Eye (tissue), 1 donor: ENCODE results near the gene GAB3.
"Not testable (repeated sequence)": the region's sequence is repeated elsewhere in the genome, so short reads cannot be mapped to it uniquely, and the experiment has no call there.

Source experiments
- DNase-seq: peaks from one replicate; pipeline ENCODE4 v3.0.0-alpha.2; 2015

The GAB3 gene

GRCh38 chrX:154654925-154655324 is 96.0 kb downstream of the GAB3 start:
- DNase-seq = no peak

DNA sequence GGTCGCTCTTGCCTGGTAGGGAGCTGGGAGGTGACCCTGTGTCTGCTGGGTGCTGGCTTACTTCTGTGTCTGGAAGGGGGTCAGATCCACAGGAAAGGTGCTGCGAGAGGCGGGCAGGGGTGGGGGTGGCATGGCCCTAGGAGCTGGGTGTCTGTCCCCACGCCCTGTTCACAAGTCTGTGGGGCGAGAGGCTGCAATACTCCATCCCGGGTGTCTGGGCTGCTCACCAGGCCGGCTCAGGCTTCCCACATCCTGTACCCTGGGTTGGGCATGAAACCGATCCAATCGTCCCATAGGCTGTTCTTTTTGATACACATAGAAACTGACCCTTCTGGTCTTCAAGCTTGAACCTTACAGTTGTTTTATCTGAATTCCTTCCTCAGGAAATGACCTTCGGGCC is 96.5 kb downstream of the GAB3 start:
- no peak for DNase-seq

DNA sequence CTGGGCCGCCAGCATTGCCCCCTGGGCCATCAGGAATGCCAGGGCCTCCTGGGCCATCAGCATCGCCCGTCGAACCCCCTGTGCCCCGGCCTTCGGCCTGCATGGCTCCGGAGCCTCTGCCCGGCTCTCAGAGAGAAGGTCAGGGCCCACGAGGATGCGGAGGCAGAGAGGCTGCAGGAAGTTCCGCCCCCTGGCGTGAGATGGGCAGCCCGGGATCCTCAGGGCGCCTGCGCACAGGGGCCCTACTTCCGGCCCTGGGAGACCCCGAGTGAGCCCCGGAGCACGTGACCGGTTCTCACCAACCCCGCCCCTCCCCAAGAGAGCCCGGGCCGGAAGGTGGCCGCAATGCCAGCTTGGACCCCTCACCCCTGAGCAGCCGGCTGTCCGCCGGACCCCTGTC is 97.5 kb downstream of the GAB3 start, which contains the start of gene CTAG2:
TSS of gene CTAG2 (minus strand) at position 167 of the 400 bp plus-strand sequence. CDS start at position 103, 64 bp downstream.
- not testable (repeated sequence) for DNase-seq

DNA sequence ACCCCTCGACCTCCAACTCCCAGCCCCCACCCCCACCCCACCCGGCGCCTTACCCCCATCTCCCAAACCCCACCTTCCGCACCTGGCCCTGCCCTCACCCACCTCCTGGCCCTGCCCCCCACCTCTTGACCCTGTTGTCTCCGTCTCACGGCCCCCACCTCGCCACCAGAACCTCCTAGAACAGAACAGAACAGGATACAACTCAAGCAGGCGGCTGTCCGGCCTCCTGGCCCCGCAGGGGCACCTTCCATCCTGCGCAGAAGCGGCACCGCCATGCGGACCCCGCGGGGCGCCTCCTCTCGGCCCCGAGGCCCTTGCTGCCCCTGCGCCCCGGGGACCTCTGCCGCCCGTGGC is 97.9 kb downstream of the GAB3 start:
- DNase-seq = no peak

DNA sequence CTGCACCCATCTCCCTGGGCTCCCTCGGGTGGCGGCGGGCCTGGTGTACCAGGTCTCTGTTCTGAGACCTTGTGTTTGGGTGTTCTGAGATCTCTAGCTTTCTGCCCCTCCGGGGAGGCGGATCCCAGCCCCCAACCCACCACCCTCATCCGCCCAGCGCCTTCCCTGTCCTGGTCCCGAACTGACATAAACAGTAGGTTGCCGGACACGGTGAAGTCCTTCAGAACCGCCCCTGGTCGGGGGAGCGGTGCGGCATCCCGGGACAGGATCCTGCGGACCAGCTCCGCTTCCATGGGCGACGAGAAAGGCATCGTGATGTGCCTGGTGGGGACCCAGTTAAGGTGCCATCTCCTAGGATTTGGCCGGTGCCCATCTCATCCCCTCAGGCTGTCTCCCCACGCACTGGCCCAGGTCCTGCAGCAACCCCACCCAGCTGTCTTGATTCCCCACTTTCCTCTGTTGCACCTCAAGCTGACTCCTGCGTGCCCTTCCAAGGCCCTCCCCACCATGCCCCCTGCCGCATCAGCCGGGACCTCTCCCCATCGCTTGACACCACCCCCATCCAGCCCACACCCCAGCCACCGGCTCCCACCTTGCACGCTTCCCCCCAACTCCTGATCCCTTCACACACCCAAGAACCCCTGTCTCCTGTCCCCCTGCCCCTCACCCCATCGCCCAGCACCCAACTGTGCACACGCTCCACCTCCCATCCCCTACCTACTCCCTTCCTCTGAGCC is 98.4 kb downstream of the GAB3 start:
- no peak for DNase-seq

GRCh38 chrX:154650221-154650510 is 100.7 kb downstream of the GAB3 start:
- no peak for DNase-seq

DNA sequence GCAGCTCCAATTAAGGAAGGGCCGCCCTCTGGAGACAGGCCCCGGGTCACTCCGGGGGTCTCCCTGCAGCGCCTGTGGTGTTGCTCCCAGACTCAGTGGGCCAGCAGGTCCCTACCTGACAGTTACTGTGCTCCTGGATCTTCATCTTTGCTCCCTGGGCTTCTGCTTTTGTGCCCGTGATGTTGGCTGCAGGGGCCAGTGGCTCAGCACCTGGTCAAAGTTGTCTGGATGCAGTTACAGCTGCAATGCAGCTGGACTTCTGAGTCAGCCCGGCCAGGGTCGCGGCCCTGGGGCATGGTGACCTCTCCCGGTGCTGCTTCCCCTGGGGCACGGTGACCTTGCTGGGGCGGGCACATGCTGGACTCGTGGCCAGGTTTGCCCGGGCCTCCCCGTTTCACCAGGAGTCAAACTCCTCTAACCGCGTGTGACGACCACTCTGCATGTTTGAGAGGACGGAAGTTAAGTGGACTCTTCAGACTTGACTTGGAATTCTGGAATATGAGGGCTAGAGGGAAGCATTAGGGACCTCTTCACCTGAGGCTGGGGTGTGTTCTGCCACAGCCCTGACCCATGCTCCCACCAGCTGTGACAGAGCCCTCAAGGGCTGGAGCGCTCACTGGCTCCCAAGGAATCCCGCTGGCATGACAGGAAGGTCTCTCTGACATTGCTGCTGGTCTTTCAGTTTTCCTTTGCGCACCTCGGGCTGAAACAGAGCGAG is 101.2 kb downstream of the GAB3 start:
- no peak for DNase-seq

DNA sequence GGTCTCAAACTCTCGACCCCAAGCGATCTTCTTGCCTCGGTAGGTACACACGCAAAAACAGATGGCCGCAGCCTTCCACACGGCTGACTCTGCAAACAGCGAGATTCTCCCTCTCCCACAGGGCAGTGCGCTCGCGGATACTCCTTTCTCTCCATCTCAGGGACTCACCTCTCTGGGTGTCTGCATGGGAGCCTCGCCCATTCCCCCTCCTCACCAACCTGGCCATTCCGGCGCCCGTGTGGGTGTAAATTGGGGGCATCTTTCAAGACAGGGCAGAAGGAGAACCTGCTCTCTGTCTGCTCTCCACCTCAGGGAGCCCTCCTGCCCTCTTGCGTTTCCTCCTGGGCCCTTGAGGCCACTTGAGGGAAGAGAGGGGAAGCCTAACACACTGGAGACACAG is 101.9 kb downstream of the GAB3 start:
- peak; percentile 10 for DNase-seq

DNA sequence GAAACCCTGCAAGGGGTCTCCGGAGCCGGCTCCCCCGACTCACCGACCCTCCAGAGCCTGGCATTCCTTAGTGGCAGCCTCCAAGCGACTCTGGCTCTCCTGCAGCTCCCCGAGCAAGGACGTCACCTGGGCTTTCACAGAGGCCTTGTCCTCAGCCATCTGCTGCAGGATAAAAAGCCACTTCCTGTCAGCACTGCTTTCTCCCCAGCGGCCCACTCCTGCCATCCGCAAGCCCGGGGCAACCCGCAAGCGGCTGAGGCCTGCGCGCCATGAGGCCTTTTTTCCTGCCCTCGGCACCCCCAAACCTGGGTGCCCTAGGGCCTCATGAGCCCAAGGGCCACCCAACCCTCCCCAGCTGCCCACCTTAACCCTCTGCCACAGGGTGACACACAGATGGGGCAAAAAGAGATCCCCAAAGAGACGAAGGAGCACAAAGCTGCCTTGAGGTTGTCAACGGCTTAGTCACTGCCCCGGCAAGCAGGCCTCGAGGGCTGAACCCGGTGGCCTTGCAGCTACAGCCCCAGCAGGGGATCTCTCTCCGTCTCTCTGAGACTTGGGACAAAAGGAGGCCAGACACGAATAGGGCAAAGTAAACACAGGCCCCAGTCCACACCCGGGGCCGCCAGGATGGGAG is 105.0 kb downstream of the GAB3 start:
- DNase-seq = not testable (repeated sequence)

- DNase-seq = not testable (repeated sequence)
These were observed 107.2 kb downstream of the GAB3 start for GRCh38 chrX:154643708-154644107.

DNA sequence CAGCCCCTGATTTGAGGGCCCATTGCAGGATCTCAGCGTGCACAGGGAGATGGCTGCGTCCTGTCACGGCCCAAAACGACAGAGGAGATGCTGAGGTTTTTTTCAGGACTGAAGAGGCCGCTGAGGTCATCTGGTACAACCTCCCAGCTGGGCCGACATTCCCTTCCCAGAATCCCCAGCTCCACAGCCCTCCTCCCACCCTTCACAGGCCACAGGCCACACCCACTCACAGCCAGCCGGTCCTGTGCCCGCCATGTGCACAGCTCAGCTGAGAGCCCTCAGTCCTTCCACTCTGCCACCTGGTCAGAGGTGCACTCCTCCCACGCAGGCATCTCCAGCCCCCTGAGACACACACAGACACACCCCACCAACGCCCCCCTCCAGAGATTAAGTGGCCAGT is 109.1 kb downstream of the GAB3 start:
- DNase-seq = not testable (repeated sequence)

DNA sequence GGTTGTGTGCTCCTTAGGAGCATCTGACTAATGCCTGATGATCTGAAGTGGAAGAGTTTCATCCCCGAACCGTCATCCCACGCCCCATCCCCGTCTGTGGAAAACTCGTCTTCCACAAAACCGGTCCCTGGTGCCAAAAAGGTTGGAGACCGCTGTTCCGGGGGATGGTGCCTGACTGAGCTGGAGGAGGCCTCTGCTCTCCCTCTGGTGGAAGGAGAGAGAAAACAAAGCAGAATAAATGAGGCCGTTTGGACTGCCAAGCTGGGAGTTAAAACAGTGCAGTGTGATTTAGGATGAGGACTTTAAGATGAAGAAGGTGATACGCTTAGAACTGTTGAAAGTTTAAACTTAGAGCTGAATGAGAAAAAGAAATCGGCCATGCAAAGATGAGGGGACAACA is 117.2 kb downstream of the GAB3 start:
- DNase-seq = not testable (repeated sequence)

DNA sequence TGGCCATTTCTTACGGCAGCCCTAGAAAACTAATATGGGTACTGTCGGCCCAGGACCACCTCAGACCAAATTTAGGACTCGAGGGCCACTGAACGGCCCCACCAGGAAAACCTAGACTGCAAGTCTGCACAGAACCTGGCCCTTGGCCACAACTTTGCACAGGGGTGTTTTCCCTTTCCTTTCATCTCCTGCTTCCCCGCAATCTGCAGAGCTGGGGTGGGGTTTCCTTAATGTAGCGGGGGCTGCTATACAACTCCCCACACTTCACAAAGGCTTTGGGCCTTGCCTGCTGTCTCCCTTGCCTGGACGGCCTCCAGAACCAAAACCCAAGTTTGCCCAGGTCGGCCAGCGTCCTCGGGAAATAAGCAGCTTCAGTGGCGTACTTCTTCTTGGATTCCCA is 119.9 kb downstream of the GAB3 start:
- not testable (repeated sequence) for DNase-seq

GRCh38 chrX:154628960-154629359 is 121.9 kb downstream of the GAB3 start:
- DNase-seq = not testable (repeated sequence)
